OCI-LY3 (cell line): ENCODE measurements around the gene ARL5A.

Source experiments
- H2AFZ ChIP-seq: fragments of 200-600, 300-600 bp; shearing (Covaris generic); 2 replicates; pipeline ENCODE4 v1.6.0; 2014; ENCODE audit warnings: antibody characterized with exemption, low read depth, low read length
- H3K27ac ChIP-seq: fragments of 200-600, 300-600 bp; sonication (generic); 2 replicates; pipeline ENCODE4 v1.5.1; 2014; ENCODE audit warnings: mild to moderate bottlenecking, low read length, moderate library complexity, mixed read lengths
- H3K27me3 ChIP-seq: fragments of 200-600, 300-600 bp; sonication (generic); 2 replicates; pipeline ENCODE4 v1.6.1; 2014; ENCODE audit warnings: low read depth, low read length, mixed read lengths
- H3K36me3 ChIP-seq: fragments of 200-600, 300-600 bp; sonication (generic); replicated peaks from 2 replicates; pipeline ENCODE3; 2014; ENCODE audit warnings: low read depth, low read length, mixed read lengths
- H3K4me1 ChIP-seq: fragments of 300-600, 200-600 bp; sonication (generic); 2 replicates; pipeline ENCODE4 v1.6.1; 2014; ENCODE audit warnings: low read length, mixed read lengths
- H3K4me2 ChIP-seq: fragments of 200-600, 300-600 bp; sonication (generic); 2 replicates; pipeline ENCODE4 v1.6.1; 2014; ENCODE audit warnings: low read length, mixed read lengths
- H3K4me3 ChIP-seq: fragments of 300-600, 200-600 bp; sonication (generic); 2 replicates; pipeline ENCODE4 v1.5.1; 2014; ENCODE audit warnings: antibody characterized with exemption, mild to moderate bottlenecking, low read length, moderate library complexity
- H3K79me2 ChIP-seq: fragments of 300-600, 200-600 bp; shearing (Covaris generic); 2 replicates; pipeline ENCODE4 v1.6.1; 2014; ENCODE audit warnings: mild to moderate bottlenecking, low read length, mixed read lengths
- H3K9ac ChIP-seq: fragments of 300-600, 200-600 bp; shearing (Covaris generic); 2 replicates; pipeline ENCODE4 v1.6.0; 2014; ENCODE audit warnings: mild to moderate bottlenecking, low read length, moderate library complexity
- H3K9me3 ChIP-seq: fragments of 200-600, 300-600 bp; shearing (Covaris generic); 2 replicates; pipeline ENCODE4 v1.6.1; 2014; ENCODE audit warnings: low read length, mixed read lengths; ENCODE audit not compliant: insufficient read depth
- H4K20me1 ChIP-seq: fragments of 200-600, 300-600 bp; sonication (generic); 2 replicates; pipeline ENCODE4 v1.6.1; 2016; ENCODE audit warnings: low read length, mixed read lengths; ENCODE audit not compliant: insufficient read depth
- CTCF ChIP-seq: fragments of 200-600, 300-600 bp; sonication (generic); IDR thresholded peaks from 2 replicates; pipeline ENCODE4 v1.5.1; 2014; ENCODE audit warnings: antibody characterized with exemption, low read length, low read depth
- EZH2phosphoT487 ChIP-seq: fragments of 200-600 bp; shearing (Covaris generic); IDR thresholded peaks from 2 replicates; pipeline ENCODE4 v1.6.1; 2018; ENCODE audit warnings: antibody characterized with exemption, mixed run types, low read depth

Gene ARL5A

GRCh38 chr2:151761193-151761592 lies 67.0 kb downstream of the ARL5A start:
- H3K4me2 ChIP-seq = no peak overlapping the region
- H4K20me1 ChIP-seq = no peaks in the 10 kb centered on the region
- H3K27me3 ChIP-seq = no peaks in the 10 kb centered on the region
- no peaks in the 10 kb centered on the region for H3K9me3 ChIP-seq
- no peaks in the 10 kb centered on the region for H3K36me3 ChIP-seq
- H2AFZ ChIP-seq = no peak overlapping the region
- no peak overlapping the region for H3K27ac ChIP-seq
- no peak overlapping the region for H3K9ac ChIP-seq
- H3K4me3 ChIP-seq = no peak overlapping the region
- TF ChIP-seq CTCF = no peak
- TF ChIP-seq EZH2phosphoT487 = no peak
- no peaks in the 10 kb centered on the region for H3K79me2 ChIP-seq
- peaks cover 7% of the 10 kb centered on the region for H3K4me1 ChIP-seq

- Histone ChIP-seq H3K27ac (no peak overlapping the region), H3K4me3 (no peak overlapping the region), H3K4me1 (no peaks in the 10 kb centered on the region), H3K9me3 (no peaks in the 10 kb centered on the region), H3K4me2 (no peak overlapping the region), H3K79me2 (no peaks in the 10 kb centered on the region), H3K27me3 (no peaks in the 10 kb centered on the region), H3K36me3 (no peaks in the 10 kb centered on the region), H3K9ac (no peak overlapping the region), H4K20me1 (no peaks in the 10 kb centered on the region), H2AFZ (no peak overlapping the region)
- TF ChIP-seq EZH2phosphoT487 (no peak), CTCF (no peak)
Measured at GRCh38 chr2:151760139-151760650, 68.0 kb downstream of the ARL5A start.

- Histone ChIP-seq H3K9ac (no peak overlapping the region), H4K20me1 (no peaks in the 10 kb centered on the region), H3K4me2 (no peak overlapping the region), H3K27ac (no peak overlapping the region), H3K4me1 (no peaks in the 10 kb centered on the region), H3K27me3 (no peaks in the 10 kb centered on the region), H3K4me3 (no peak overlapping the region), H3K79me2 (no peaks in the 10 kb centered on the region), H3K9me3 (no peaks in the 10 kb centered on the region), H3K36me3 (no peaks in the 10 kb centered on the region), H2AFZ (no peak overlapping the region)
- TF ChIP-seq CTCF = no peak
- no peak for TF ChIP-seq EZH2phosphoT487
Measured at GRCh38 chr2:151758744-151759143, 69.5 kb downstream of the ARL5A start.

GRCh38 chr2:151757861-151758260 lies 70.4 kb downstream of the ARL5A start:
- no peak overlapping the region for H3K27ac ChIP-seq
- no peak overlapping the region for H2AFZ ChIP-seq
- H3K9ac ChIP-seq = no peak overlapping the region

More at GRCh38 chr2:151757861-151758260, 70.4 kb downstream of the ARL5A start:
- Histone ChIP-seq H3K36me3 (no peaks in the 10 kb centered on the region), H3K4me2 (no peak overlapping the region), H3K9me3 (no peaks in the 10 kb centered on the region), H4K20me1 (no peaks in the 10 kb centered on the region), H3K4me3 (no peak overlapping the region), H3K4me1 (no peaks in the 10 kb centered on the region), H3K79me2 (no peaks in the 10 kb centered on the region), H3K27me3 (no peaks in the 10 kb centered on the region)
- no peak for TF ChIP-seq EZH2phosphoT487
- TF ChIP-seq CTCF = no peak
